Uterus (tissue), 4 donors: ENCODE measurements around the gene TMBIM4. TPM values are rescaled to one million over a fixed set of nuclear protein-coding genes. Genes with fewer than 3 reads are reported as not detected.
"Not testable (repeated sequence)": the region's sequence is repeated elsewhere in the genome, so short reads cannot be mapped to it uniquely, and the experiment has no call there.

Experiments used
- DNase-seq, 2 donors: peaks; one replicate each; pipeline ENCODE4 v3.0.0-alpha.2; 2019 to 2020
- H3K27ac ChIP-seq, 2 donors: fragments of 200-600 bp; sonication (generic); 1 replicate in 1 of 2; 2 replicates in 1 of 2; pipeline ENCODE4 v1.5.1; 2016 to 2018
- H3K27me3 ChIP-seq, 2 donors: fragments of 200-600 bp; sonication (generic); one replicate each; pipeline ENCODE4 v1.5.1; 2018 to 2019; ENCODE audit warnings: control low read depth in 1 of 2
- H3K36me3 ChIP-seq, 2 donors: fragments of 200-600 bp; sonication (generic); one replicate each; pipeline ENCODE4 v1.5.1; 2019; ENCODE audit warnings: control low read depth in 1 of 2
- H3K4me1 ChIP-seq, 2 donors: fragments of 200-600 bp; sonication (generic); one replicate each; pipeline ENCODE4 v1.5.1; 2018 to 2019; ENCODE audit warnings: control low read depth in 1 of 2
- H3K4me3 ChIP-seq, 2 donors: fragments of 200-600 bp; sonication (generic); 1 replicate in 1 of 2; 2 replicates in 1 of 2; pipeline ENCODE4 v1.5.1; 2018 to 2019; ENCODE audit warnings: mild to moderate bottlenecking in 1 of 2
- H3K9me3 ChIP-seq, 2 donors: fragments of 200-600 bp; sonication (generic); one replicate each; pipeline ENCODE4 v1.5.1; 2019; ENCODE audit warnings: control low read depth in 1 of 2
- CTCF ChIP-seq, 4 experiments: fragments of 200-600 bp in 2 of 4; fragments of 450-650 bp in 2 of 4; sonication (generic) in 2 of 4; IDR thresholded peaks; one replicate each; pipeline ENCODE4 v1.5.1; 2016 to 2019; ENCODE audit warnings: antibody characterized with exemption in 4 of 4, mild to moderate bottlenecking in 2 of 4, moderate library complexity in 1 of 4
- POLR2A ChIP-seq, 2 donors: fragments of 450-650 bp; IDR thresholded peaks; one replicate each; pipeline ENCODE4 v1.6.1; 2016; ENCODE audit warnings: antibody characterized with exemption in 2 of 2, mild to moderate bottlenecking in 1 of 2, moderate library complexity in 1 of 2
- intact Hi-C: fragments of 100-400 bp; cut with DNase I; formaldehyde crosslinking; loops from one replicate; pipeline ENCODE4 v1.15.1; 2023; ENCODE audit warnings: low total_unique reads
- total RNA-seq, 4 donors: library from RNA; depleted of rRNA in 3 of 4; stranded (reverse); fragments of >200 nt in 3 of 4; gene quantifications; one replicate each; pipeline versions ENCODE4 v1.1.0 to v1.2.4, GENCODE V29; 2014 to 2023
- donor health status: DM: yes; HTN: yes; CAD: no.

TMBIM4 gene
- total RNA-seq, 4 donors from 2014 or later = 102 to 187 (median 146) TPM

- DNase-seq = no peak
- H3K27ac ChIP-seq = no peak overlapping the region
- no peak overlapping the region for H3K4me3 ChIP-seq
- TF ChIP-seq CTCF (IDR thresholded peaks at IDR 0.05) (no peak), POLR2A (IDR thresholded peaks at IDR 0.05) (no peak)
- no peaks in the 10 kb centered on the region for H3K9me3 ChIP-seq
- no peaks in the 10 kb centered on the region for H3K27me3 ChIP-seq
- H3K4me1 ChIP-seq = no peaks in the 10 kb centered on the region
- intact Hi-C loops = no loop called here
- H3K36me3 ChIP-seq = no peaks in the 10 kb centered on the region
These were observed 13.2 kb upstream of the TMBIM4 start for GRCh38 chr12:66182956-66183355.

DNA sequence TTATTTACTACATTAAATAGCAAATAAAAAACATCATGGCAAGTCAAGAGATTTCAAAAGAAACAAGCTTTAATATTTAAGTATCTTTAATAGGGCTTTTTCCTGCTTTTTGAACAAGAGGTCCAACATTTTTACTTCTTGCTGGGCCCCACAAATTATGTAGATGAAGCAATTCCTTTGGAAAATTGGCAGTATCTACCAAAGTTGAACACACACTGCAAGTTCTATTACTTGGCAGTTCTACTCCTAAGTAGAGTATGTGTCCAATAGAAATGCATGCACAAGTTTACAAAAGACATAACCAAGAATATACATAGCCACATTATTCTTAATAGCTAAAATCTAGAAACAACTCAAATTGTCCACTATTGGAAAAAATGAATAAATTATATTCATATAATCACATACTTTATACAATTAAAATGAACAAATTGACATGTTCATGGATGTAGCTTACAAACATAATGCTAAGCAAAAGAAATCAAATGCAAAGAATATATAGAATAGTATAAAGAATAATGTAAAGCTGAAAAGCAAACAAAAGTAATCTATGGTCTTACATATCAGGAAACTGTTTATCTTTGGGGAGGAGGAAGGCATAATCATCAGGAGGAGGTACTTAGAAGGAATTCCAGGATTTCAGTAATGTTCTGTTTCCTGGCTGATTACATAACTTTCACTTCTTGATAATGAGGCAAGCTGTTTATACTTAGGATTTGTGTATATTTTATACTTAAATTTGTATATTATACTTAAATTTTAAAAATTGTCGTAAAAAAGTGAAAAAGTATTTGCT, 6.5 kb upstream of the TMBIM4 start:
- no peak overlapping the region for H3K4me3 ChIP-seq
- H3K27ac ChIP-seq = no peak overlapping the region
- no peaks in the 10 kb centered on the region for H3K4me1 ChIP-seq
- DNase-seq = no peak
- TF ChIP-seq POLR2A (IDR thresholded peaks at IDR 0.05) (no peak), CTCF (IDR thresholded peaks at IDR 0.05) (no peak)
- H3K27me3 ChIP-seq = no peaks in the 10 kb centered on the region
- intact Hi-C loops = no loop called here
- H3K9me3 ChIP-seq = no peaks in the 10 kb centered on the region
- H3K36me3 ChIP-seq = no peaks in the 10 kb centered on the region

DNA sequence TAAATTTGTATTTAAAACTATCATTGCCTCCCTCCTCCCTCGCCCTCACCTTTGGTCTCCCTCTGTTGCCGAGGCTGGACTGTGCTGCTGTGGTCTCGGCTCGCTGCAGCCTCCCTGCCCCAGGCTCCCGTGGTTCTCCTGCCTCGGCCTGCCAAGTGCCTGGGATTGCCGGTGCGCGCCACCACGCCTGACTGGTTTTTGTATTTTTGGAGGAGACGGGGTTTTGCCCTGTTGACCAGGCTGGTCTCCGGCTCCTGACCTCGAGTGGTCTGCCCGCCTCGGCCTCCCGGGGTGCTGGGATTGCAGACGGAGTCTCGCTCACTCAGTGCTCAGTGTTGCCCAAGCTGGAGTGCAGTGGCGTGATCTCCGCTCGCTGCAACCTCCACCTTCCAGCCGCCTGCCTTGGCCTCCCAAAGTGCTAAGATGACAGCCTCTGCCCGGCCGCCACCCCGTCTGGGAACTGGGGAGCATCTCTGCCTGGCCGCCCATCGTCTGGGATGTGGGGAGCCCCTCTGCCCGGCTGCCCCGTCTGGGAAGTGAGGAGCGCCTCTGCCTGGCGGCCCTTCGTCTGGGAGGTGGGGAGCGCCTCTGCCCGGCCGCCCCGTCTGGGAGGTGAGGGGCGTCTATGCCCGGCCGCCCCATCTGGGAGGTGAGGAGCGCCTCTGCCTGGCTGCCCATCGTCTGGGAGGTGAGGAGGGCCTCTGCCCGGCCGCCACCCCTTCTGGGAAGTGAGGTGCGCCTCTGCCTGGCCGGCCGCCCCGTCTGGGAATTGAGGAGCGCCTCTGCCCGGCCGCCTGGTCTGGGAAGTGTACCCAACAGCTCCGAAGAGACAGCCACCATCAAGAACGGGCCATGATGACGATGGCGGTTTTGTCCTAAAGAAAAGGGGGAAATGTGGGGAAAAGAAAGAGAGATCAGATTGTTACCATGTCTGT, 4.9 kb upstream of the TMBIM4 start:
- H3K36me3 ChIP-seq, H3K27ac ChIP-seq, H3K4me3 ChIP-seq, intact Hi-C loops, H3K27me3 ChIP-seq, DNase-seq, H3K9me3 ChIP-seq, H3K4me1 ChIP-seq: not testable (repeated sequence)

DNA sequence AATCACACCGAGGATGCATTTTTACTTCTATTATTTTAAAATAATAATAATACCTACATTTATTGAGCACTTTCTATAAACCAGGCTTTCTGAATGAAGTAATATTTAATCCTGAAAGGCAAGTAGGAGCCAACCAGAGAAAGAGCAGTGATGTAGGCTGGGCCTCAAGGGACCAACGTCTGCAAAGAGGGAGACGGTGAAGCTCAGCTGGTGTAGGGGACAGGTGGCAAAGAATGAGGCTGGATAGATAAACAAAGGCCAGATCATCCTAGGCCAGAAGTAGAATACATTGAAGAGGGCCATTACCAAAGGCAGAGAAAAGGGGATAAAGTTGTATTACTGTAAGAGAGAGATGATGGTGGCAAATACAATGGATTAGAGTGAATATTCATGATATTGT, 810 bp upstream of the TMBIM4 start:
- Histone ChIP-seq H3K4me3 (peak overlapping the region in 1 of 2 donors; percentile 92), H3K36me3 (no peaks in the 10 kb centered on the region), H3K27me3 (no peaks in the 10 kb centered on the region), H3K9me3 (no peaks in the 10 kb centered on the region), H3K27ac (peak overlapping the region; percentile 96 to 100), H3K4me1 (no peaks in the 10 kb centered on the region)
- no peak for TF ChIP-seq POLR2A (IDR thresholded peaks at IDR 0.05)
- intact Hi-C loops = no loop called here
- no peak for DNase-seq

GRCh38 chr12:66168410-66168809, 1.4 kb downstream of the TMBIM4 start:
- no peak for TF ChIP-seq POLR2A (IDR thresholded peaks at IDR 0.05)
- TF ChIP-seq CTCF (IDR thresholded peaks at IDR 0.05) = no peak
- intact Hi-C loops = no loop called here
- Histone ChIP-seq H3K4me1 (no peaks in the 10 kb centered on the region), H3K36me3 (no peaks in the 10 kb centered on the region), H3K9me3 (no peaks in the 10 kb centered on the region), H3K27ac (peak overlapping the region; percentile 96 to 100), H3K4me3 (peak overlapping the region; percentile 87 to 92), H3K27me3 (no peaks in the 10 kb centered on the region)
- DNase-seq = no peak

DNA sequence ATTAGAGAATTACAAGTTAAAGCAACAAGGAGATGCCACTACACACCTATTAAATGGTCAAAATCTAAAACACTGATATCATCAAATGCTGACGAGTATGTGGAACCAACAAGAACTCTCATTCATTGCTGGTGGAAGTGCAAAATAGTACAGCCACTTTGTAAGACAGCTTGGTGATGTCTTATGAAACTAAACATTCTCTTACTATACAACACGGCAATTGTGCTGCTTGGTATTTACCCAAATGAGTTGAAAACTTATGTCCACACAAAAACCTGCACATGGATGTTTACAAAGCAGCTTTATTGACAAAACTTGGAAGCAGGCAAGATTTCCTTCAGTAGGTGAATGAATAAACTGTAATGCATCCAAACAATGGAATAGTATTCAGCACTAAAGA, 3.2 kb downstream of the TMBIM4 start:
- no peaks in the 10 kb centered on the region for H3K4me1 ChIP-seq
- no peak overlapping the region for H3K27ac ChIP-seq
- no peaks in the 10 kb centered on the region for H3K9me3 ChIP-seq
- no peaks in the 10 kb centered on the region for H3K27me3 ChIP-seq
- TF ChIP-seq CTCF (IDR thresholded peaks at IDR 0.05) = no peak
- TF ChIP-seq POLR2A (IDR thresholded peaks at IDR 0.05) = no peak
- no peaks in the 10 kb centered on the region for H3K36me3 ChIP-seq
- no peak for DNase-seq
- intact Hi-C loops = no loop called here
- H3K4me3 ChIP-seq = no peak overlapping the region
